SU-DHL-6 (cell line): ENCODE data around the gene ZNF672.

Experiments
- H2AFZ ChIP-seq: fragments of 200-600 bp; sonication (generic); 2 replicates; pipeline ENCODE4 v1.6.1; 2014; ENCODE audit warnings: low read depth, mild to moderate bottlenecking, moderate library complexity, mixed read lengths, antibody characterized with exemption, low read length; ENCODE audit not compliant: severe bottlenecking
- H3F3A ChIP-seq: fragments of 200-600 bp; shearing (Covaris generic); 2 replicates; pipeline ENCODE4 v1.6.0; 2016; ENCODE audit warnings: antibody characterized with exemption, mild to moderate bottlenecking; ENCODE audit not compliant: insufficient read depth
- H3K27ac ChIP-seq: fragments of 200-600 bp; sonication (generic); 2 replicates; pipeline ENCODE4 v1.5.1; 2016; ENCODE audit warnings: low read depth, mild to moderate bottlenecking, low read length, moderate library complexity, mixed read lengths
- H3K27me3 ChIP-seq: fragments of 200-600 bp; sonication (generic), shearing (Covaris generic); 2 replicates; pipeline ENCODE4 v1.6.0; 2014; ENCODE audit warnings: mild to moderate bottlenecking, low read length
- H3K36me3 ChIP-seq: fragments of 200-600 bp; sonication (generic); 2 replicates; pipeline ENCODE4 v1.6.1; 2014; ENCODE audit warnings: mild to moderate bottlenecking, low read length, mixed read lengths
- H3K4me2 ChIP-seq: fragments of 300-600, 200-600 bp; shearing (Covaris generic), sonication (generic); 2 replicates; pipeline ENCODE4 v1.6.0; 2014; ENCODE audit warnings: low read length, low read depth, mild to moderate bottlenecking; ENCODE audit not compliant: poor library complexity, severe bottlenecking
- H3K4me3 ChIP-seq: fragments of 200-600 bp; sonication (generic); 2 replicates; pipeline ENCODE4 v1.5.1; 2014; ENCODE audit warnings: antibody characterized with exemption, low read length, mild to moderate bottlenecking, mixed read lengths; ENCODE audit not compliant: insufficient read depth, poor library complexity, severe bottlenecking
- H3K79me2 ChIP-seq: fragments of 200-600 bp; sonication (generic); 2 replicates; pipeline ENCODE4 v1.6.1; 2014; ENCODE audit warnings: mild to moderate bottlenecking, low read length, moderate library complexity; ENCODE audit not compliant: insufficient read depth
- H3K9ac ChIP-seq: fragments of 200-600 bp; sonication (generic); 2 replicates; pipeline ENCODE4 v1.7.0; 2014; ENCODE audit warnings: mild to moderate bottlenecking, low read length
- H3K9me2 ChIP-seq: fragments of 200-600 bp; sonication (generic); replicated peaks from 2 replicates; pipeline ENCODE4 v1.6.1; 2014; ENCODE audit warnings: low read length; ENCODE audit not compliant: insufficient read depth
- H3K9me3 ChIP-seq: fragments of 200-600 bp; sonication (generic); 2 replicates; pipeline ENCODE4 v1.6.1; 2014; ENCODE audit warnings: low read length, mixed read lengths; ENCODE audit not compliant: insufficient read depth
- H4K20me1 ChIP-seq: fragments of 200-600 bp; sonication (generic); 2 replicates; pipeline ENCODE4 v1.6.1; 2014; ENCODE audit warnings: low read depth, mild to moderate bottlenecking, antibody characterized with exemption, low read length, moderate library complexity, mixed read lengths
- CTCF ChIP-seq: fragments of 200-600 bp; sonication (generic); IDR thresholded peaks from one replicate; pipeline ENCODE4 v1.5.1; 2017; ENCODE audit warnings: antibody characterized with exemption, mild to moderate bottlenecking, low read length, moderate library complexity; ENCODE audit not compliant: insufficient read depth, poor library complexity, severe bottlenecking
- EZH2phosphoT487 ChIP-seq: fragments of 200-600 bp; sonication (generic), shearing (Covaris generic); conservative IDR thresholded peaks from 2 replicates; pipeline ENCODE4 v1.6.1; 2018; ENCODE audit warnings: mild to moderate bottlenecking, antibody characterized with exemption, low read length, moderate library complexity, mixed read lengths

Gene ZNF672

GRCh38 chr1:248847956-248848561, 10.0 kb downstream of the ZNF672 start:
- no peak for TF ChIP-seq EZH2phosphoT487
- TF ChIP-seq CTCF, result no peak
- Histone ChIP-seq H4K20me1 (no peaks in the 10 kb centered on the region), H3K4me2 (no peak overlapping the region), H3K9me2 (no peaks in the 10 kb centered on the region), H2AFZ (no peak overlapping the region), H3K9ac (no peak overlapping the region), H3K36me3 (no peaks in the 10 kb centered on the region), H3K79me2 (0 out of 2 replicates have a peak, but pooled peaks cover under 1% of the 10 kb centered on the region), H3K9me3 (no peaks in the 10 kb centered on the region), H3K4me3 (no peak overlapping the region), H3K27ac (no peak overlapping the region), H3K27me3 (no peaks in the 10 kb centered on the region), H3F3A (no peaks in the 10 kb centered on the region)

DNA sequence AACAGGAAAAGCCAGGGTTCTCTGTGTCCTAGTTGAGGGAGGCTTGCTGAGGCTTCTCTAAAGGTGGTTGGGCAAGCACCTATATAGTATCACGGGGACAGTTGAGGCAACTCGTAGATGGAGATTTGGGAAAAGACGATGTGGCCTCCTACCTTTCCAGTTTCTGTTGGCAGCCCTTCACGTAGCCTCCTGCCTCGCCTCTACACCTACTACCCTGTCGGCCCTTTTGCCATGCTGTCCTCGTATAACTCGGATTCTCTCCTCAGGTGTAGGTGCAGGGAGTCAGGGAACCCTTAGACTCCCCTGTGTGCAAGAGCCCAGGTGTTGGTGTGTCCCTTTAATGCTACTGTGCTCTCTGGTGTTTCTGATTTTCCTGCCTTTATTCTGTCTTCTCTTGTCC, 10.6 kb downstream of the ZNF672 start:
- Histone ChIP-seq H3K9ac (no peak overlapping the region), H3K4me2 (no peak overlapping the region), H3K9me3 (no peaks in the 10 kb centered on the region), H3K27ac (no peak overlapping the region), H3K9me2 (no peaks in the 10 kb centered on the region), H3K36me3 (no peaks in the 10 kb centered on the region), H3K79me2 (no peaks in the 10 kb centered on the region), H3F3A (no peaks in the 10 kb centered on the region), H3K4me3 (no peak overlapping the region), H4K20me1 (no peaks in the 10 kb centered on the region), H3K27me3 (no peaks in the 10 kb centered on the region), H2AFZ (no peak overlapping the region)
- TF ChIP-seq CTCF (no peak), EZH2phosphoT487 (no peak)

DNA sequence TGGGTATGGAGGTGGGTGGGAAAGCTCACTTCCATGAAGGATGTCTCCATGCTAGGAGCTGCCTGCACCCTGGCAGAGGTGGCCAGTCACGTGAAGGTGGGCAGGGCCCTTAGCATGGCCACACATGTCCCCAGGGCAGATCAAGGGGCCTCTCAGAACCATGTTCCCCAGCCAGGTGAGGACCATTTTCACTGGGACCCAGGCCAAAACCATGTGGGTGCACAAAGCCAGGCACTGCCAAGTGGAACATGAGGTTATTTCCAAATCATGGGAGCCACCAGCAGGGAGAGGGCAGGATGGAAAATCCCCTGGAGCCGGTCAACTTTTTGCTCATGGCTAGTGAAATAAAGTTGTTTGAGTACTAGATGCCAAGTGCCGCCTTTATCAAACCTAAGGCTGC, 11.1 kb downstream of the ZNF672 start:
- Histone ChIP-seq H3K9me2 (no peaks in the 10 kb centered on the region), H3K4me2 (no peak overlapping the region), H3K4me3 (no peak overlapping the region), H3K9ac (no peak overlapping the region), H3K27me3 (no peaks in the 10 kb centered on the region), H3K9me3 (no peaks in the 10 kb centered on the region), H3K27ac (no peak overlapping the region), H2AFZ (no peak overlapping the region), H3F3A (no peaks in the 10 kb centered on the region), H4K20me1 (no peaks in the 10 kb centered on the region), H3K36me3 (no peaks in the 10 kb centered on the region), H3K79me2 (no peaks in the 10 kb centered on the region)
- TF ChIP-seq EZH2phosphoT487 (no peak), CTCF (no peak)
